ENCODE data around the gene CCR6.
"Not testable (repeated sequence)": the region's sequence is repeated elsewhere in the genome, so short reads cannot be mapped to it uniquely, and the experiment has no call there.

The CCR6 gene

GRCh38 chr6:167141667-167142432 is 19.0 kb downstream of the CCR6 start:
- DNase-seq (ENCODE audit: low read depth, low spot score): no peak

GRCh38 chr6:167142433-167142761 is 19.5 kb downstream of the CCR6 start:
- no peak for DNase-seq (ENCODE audit: low read depth, low spot score)

GRCh38 chr6:167143041-167143440 is 20.1 kb downstream of the CCR6 start:
- DNase-seq (ENCODE audit: low read depth, low spot score): no peak

- DNase-seq (ENCODE audit: low read depth, low spot score): no peak
These were observed 22.6 kb downstream of the CCR6 start for GRCh38 chr6:167145461-167145860.

- DNase-seq (ENCODE audit: low read depth, low spot score): no peak
These were observed 23.2 kb downstream of the CCR6 start for GRCh38 chr6:167146135-167146534.

GRCh38 chr6:167146977-167147376 is 24.1 kb downstream of the CCR6 start:
- no peak for DNase-seq (ENCODE audit: low read depth, low spot score)

- DNase-seq (ENCODE audit: low read depth, low spot score): no peak
These were observed 25.1 kb downstream of the CCR6 start for GRCh38 chr6:167148021-167148420.

GRCh38 chr6:167148997-167149396 is 26.1 kb downstream of the CCR6 start:
- no peak for DNase-seq (ENCODE audit: low read depth, low spot score)

GRCh38 chr6:167150941-167151549 is 28.1 kb downstream of the CCR6 start:
- no peak for DNase-seq (ENCODE audit: low read depth, low spot score)

- DNase-seq (ENCODE audit: low read depth, low spot score): no peak
These were observed 28.8 kb downstream of the CCR6 start for GRCh38 chr6:167151648-167152047.

- DNase-seq (ENCODE audit: low read depth, low spot score): no peak
These were observed 30.0 kb downstream of the CCR6 start for GRCh38 chr6:167152862-167153261.

- no peak for DNase-seq (ENCODE audit: low read depth, low spot score)
These were observed 30.6 kb downstream of the CCR6 start for GRCh38 chr6:167153521-167153959.

GRCh38 chr6:167154291-167154690 is 31.4 kb downstream of the CCR6 start:
- DNase-seq (ENCODE audit: low read depth, low spot score): no peak

GRCh38 chr6:167154895-167155294 is 32.0 kb downstream of the CCR6 start:
- DNase-seq (ENCODE audit: low read depth, low spot score): no peak

GRCh38 chr6:167157414-167157813 is 34.5 kb downstream of the CCR6 start:
- no peak for DNase-seq (ENCODE audit: low read depth, low spot score)

GRCh38 chr6:167157863-167158262 is 35.0 kb downstream of the CCR6 start, which contains the start of gene GPR31:
GPR31 (minus strand) TSS chr6:167157980; CDS start chr6:167157831, 149 bp downstream.
- no peak for DNase-seq (ENCODE audit: low read depth, low spot score)

GRCh38 chr6:167161851-167162467 is 39.1 kb downstream of the CCR6 start:
- no peak for DNase-seq (ENCODE audit: low read depth, low spot score)

- no peak for DNase-seq (ENCODE audit: low read depth, low spot score)
These were observed 39.7 kb downstream of the CCR6 start for GRCh38 chr6:167162591-167162990.

- no peak for DNase-seq (ENCODE audit: low read depth, low spot score)
These were observed 40.6 kb downstream of the CCR6 start for GRCh38 chr6:167163476-167164011.

GRCh38 chr6:167164261-167164660 is 41.4 kb downstream of the CCR6 start:
- DNase-seq (ENCODE audit: low read depth, low spot score): no peak

GRCh38 chr6:167165858-167166471 is 43.1 kb downstream of the CCR6 start:
- no peak for DNase-seq (ENCODE audit: low read depth, low spot score)

- DNase-seq (ENCODE audit: low read depth, low spot score): not testable (repeated sequence)
These were observed 44.8 kb downstream of the CCR6 start for GRCh38 chr6:167167699-167168098.
